HL-60 (cell line): Measurements from ENCODE around the gene S100B.

Experiments used
- DNase-seq, 2 experiments: peaks; one replicate each; pipeline ENCODE4 v3.0.0-alpha.2; 2010 to 2020; ENCODE audit warnings: low read depth in 1 of 2, low spot score in 1 of 2
- H3K27ac ChIP-seq: fragments of 250-450 bp; sonication (Bioruptor Pico); replicated peaks from 2 replicates; pipeline ENCODE4 v1.5.1; 2020; ENCODE audit warnings: mild to moderate bottlenecking, moderate library complexity
- H3K27me3 ChIP-seq: fragments of 250-450 bp; sonication (Bioruptor Pico); 2 replicates; pipeline ENCODE4 v1.5.1; 2021; ENCODE audit warnings: mild to moderate bottlenecking, moderate library complexity; ENCODE audit not compliant: insufficient read depth, poor library complexity, severe bottlenecking
- H3K4me3 ChIP-seq: replicated peaks from 2 replicates; pipeline ENCODE4 v1.5.1; 2011; ENCODE audit warnings: mild to moderate bottlenecking, control low read depth, low read length; ENCODE audit not compliant: insufficient read depth
- GABPA ChIP-seq: IDR thresholded peaks from 2 replicates; pipeline ENCODE4 v1.6.1; 2012; ENCODE audit warnings: low read depth
- POLR2AphosphoS5 ChIP-seq: IDR thresholded peaks from 2 replicates; pipeline ENCODE4 v1.6.1; 2012; ENCODE audit warnings: low read depth
- SPI1 ChIP-seq: IDR thresholded peaks from 2 replicates; pipeline ENCODE4 v1.6.1; 2012; ENCODE audit warnings: low read depth, mild to moderate bottlenecking, borderline replicate concordance
- long read RNA-seq: library from polyadenylated mRNA; unstranded; transcript quantifications from one replicate; pipeline ENCODE4 v2.0.0, GENCODE V29; 2020
- TF ChIP-seq, protein P1 (sequence below): IDR thresholded peaks from 2 replicates; pipeline ENCODE4 v1.6.1; 2012; ENCODE audit warnings: low read depth; ENCODE audit not compliant: insufficient replicate concordance
- TF ChIP-seq, protein P2 (sequence below): IDR thresholded peaks from one replicate; pipeline ENCODE4 v1.5.1; 2011; ENCODE audit warnings: low read length, control low read depth, inconsistent platforms; ENCODE audit not compliant: insufficient read depth

S100B gene
- long read RNA-seq: 0 reads

GRCh38 chr21:46604975-46605766 lies at the start of gene S100B:
Gene S100B, minus strand, starts transcription at chr21:46605082. Its CDS starts 2,667 bp downstream, at chr21:46602415.
- peak within 1 kb of the TSS; percentile 90 for H3K27ac ChIP-seq

GRCh38 chr21:46651121-46651520 lies 46.2 kb upstream of the S100B start:
- no peaks in the 10 kb centered on the region for H3K27me3 ChIP-seq
- no peak overlapping the region for H3K4me3 ChIP-seq
- no peak overlapping the region for H3K27ac ChIP-seq
- TF ChIP-seq, protein P1, sequence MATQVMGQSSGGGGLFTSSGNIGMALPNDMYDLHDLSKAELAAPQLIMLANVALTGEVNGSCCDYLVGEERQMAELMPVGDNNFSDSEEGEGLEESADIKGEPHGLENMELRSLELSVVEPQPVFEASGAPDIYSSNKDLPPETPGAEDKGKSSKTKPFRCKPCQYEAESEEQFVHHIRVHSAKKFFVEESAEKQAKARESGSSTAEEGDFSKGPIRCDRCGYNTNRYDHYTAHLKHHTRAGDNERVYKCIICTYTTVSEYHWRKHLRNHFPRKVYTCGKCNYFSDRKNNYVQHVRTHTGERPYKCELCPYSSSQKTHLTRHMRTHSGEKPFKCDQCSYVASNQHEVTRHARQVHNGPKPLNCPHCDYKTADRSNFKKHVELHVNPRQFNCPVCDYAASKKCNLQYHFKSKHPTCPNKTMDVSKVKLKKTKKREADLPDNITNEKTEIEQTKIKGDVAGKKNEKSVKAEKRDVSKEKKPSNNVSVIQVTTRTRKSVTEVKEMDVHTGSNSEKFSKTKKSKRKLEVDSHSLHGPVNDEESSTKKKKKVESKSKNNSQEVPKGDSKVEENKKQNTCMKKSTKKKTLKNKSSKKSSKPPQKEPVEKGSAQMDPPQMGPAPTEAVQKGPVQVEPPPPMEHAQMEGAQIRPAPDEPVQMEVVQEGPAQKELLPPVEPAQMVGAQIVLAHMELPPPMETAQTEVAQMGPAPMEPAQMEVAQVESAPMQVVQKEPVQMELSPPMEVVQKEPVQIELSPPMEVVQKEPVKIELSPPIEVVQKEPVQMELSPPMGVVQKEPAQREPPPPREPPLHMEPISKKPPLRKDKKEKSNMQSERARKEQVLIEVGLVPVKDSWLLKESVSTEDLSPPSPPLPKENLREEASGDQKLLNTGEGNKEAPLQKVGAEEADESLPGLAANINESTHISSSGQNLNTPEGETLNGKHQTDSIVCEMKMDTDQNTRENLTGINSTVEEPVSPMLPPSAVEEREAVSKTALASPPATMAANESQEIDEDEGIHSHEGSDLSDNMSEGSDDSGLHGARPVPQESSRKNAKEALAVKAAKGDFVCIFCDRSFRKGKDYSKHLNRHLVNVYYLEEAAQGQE: no peak
- TF ChIP-seq GABPA (no peak), SPI1 (no peak), POLR2AphosphoS5 (no peak)
- TF ChIP-seq, protein P2, sequence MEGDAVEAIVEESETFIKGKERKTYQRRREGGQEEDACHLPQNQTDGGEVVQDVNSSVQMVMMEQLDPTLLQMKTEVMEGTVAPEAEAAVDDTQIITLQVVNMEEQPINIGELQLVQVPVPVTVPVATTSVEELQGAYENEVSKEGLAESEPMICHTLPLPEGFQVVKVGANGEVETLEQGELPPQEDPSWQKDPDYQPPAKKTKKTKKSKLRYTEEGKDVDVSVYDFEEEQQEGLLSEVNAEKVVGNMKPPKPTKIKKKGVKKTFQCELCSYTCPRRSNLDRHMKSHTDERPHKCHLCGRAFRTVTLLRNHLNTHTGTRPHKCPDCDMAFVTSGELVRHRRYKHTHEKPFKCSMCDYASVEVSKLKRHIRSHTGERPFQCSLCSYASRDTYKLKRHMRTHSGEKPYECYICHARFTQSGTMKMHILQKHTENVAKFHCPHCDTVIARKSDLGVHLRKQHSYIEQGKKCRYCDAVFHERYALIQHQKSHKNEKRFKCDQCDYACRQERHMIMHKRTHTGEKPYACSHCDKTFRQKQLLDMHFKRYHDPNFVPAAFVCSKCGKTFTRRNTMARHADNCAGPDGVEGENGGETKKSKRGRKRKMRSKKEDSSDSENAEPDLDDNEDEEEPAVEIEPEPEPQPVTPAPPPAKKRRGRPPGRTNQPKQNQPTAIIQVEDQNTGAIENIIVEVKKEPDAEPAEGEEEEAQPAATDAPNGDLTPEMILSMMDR: no peak
- no peak for DNase-seq

More at GRCh38 chr21:46604975-46605766, at the start of gene S100B:
- DNase-seq: peak; percentile 47 to 62
- Histone ChIP-seq H3K27me3 (no peaks in the 10 kb centered on the region), H3K4me3 (no peak within 1 kb of the TSS)
- TF ChIP-seq GABPA (no peak), SPI1 (no peak), POLR2AphosphoS5 (no peak)
- TF ChIP-seq, protein P2: no peak
- TF ChIP-seq, protein P1: no peak

DNA sequence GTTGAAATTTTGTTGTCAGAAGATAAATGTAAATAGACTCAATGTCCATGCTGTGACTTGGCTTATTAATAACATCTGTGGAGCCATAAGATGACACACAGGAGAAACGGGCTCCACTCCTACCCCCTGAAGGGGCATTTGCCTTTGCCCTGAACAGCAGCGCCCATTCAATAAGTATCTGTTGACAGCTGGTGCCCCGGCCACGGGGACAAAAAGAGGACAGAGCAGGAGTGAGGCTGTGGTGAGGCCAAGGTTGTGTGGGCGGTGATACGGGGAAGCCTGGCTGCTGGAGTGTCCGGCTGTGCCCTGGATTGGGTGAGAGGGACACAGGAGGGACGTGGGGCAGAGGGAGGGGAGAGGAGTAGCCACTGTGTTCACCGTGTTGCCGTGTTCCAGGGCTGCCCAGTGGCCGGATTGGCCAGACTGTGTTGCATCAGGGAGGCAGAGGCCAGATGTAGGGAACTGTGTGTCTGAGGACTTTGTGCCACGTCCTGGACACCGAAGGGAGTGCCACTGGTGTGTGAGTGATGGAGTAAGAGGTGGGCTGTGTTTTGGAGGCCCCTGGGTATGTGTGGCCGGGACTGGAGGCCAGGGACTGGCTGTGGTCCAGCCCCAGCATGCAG lies 45.7 kb upstream of the S100B start:
- Histone ChIP-seq H3K27me3 (no peaks in the 10 kb centered on the region), H3K27ac (no peak overlapping the region), H3K4me3 (no peak overlapping the region)
- TF ChIP-seq, protein P1: no peak
- TF ChIP-seq GABPA (no peak), POLR2AphosphoS5 (no peak), SPI1 (no peak)
- TF ChIP-seq, protein P2: no peak
- no peak for DNase-seq
